ENCODE results near the gene CAMKV.
"Not testable (repeated sequence)": the region's sequence is repeated elsewhere in the genome, so short reads cannot be mapped to it uniquely, and the experiment has no call there.

CAMKV gene

DNA sequence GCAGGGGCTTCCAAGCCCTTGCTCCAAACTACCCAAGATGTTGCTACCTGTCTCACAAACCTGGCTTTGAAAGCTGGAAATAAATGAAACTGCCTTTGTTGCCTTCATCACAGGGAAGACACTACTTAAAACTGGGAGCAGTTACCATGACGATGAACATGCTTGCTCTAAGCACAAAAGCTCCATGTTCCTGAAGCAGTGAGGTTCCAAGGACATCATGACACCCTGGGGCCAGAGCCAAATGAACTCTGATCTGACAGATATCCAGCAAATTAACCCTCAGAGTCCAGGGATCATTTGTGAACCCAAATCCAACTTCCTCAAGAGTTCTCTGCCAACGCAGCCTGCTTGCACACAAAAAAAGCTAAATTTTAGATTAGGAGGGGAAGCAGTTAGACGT is 24.0 kb downstream of the CAMKV start:
- no peak for DNase-seq (ENCODE audit: low spot score)

DNA sequence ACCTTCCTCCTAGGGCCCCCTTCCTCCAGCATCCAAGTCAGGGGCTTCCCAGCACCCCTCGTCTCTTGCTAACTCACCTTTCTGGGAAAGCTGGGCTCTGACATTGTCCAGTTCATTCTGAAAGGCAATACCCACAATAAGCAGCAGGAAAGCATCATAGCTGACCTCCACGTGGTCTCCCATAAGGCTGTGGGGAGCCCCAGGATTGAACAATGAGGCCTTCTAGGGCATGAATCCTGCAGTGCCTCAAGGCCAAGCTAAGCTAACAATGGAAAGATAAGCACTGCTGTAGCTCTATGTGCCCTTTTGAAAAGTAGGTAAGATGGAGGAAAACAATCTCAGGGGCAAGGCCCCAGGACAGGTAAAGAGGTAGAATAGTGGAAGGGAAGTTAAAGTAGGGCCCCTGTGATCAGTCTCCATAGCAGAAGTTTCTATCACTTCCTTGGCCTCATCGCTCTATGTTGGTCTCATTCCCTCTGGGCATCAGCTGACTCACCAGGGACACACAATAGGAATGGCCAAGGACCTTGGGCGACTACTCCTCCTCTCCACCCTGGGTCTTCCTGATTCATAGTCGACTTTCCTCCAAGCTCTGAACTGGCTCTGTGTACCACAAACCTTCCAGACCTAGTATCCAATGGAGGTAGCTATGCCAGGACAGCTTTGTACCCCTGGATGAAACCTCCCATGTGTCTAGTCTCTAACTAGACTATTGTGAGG is 25.1 kb downstream of the CAMKV start:
- no peak for DNase-seq (ENCODE audit: low spot score)

- DNase-seq (ENCODE audit: low spot score) = no peak
These were observed 26.7 kb downstream of the CAMKV start for GRCh38 chr3:49842843-49843517.

GRCh38 chr3:49841806-49842205 is 27.9 kb downstream of the CAMKV start:
- no peak for DNase-seq (ENCODE audit: low spot score)

DNA sequence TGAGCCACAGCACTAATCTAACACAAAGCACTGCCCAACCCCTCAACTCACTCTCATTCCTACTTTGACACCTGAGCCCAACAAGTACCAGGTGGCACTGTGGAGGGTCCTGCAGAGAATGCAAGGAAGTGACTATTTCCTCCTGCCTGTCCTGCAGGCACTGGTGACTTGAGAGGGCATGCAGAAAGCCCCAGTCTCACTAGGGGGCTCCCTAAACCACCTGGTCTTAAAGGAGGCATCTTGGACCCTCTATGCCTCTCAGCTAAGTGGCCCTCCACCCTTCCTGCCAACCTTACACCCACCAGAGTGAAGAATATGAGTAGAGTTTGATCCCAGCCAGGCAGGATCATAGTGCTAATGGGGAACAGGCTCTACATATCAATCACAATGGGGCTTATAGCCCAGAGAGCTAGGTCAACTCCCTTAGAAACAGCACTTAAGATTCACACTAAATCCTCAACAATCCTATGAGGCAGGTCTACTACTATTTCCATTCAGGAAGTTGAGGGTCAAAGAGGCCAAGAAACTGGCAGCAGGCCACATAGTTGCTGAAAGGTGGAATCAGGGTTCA is 28.5 kb downstream of the CAMKV start:
- DNase-seq (ENCODE audit: low spot score) = no peak

DNA sequence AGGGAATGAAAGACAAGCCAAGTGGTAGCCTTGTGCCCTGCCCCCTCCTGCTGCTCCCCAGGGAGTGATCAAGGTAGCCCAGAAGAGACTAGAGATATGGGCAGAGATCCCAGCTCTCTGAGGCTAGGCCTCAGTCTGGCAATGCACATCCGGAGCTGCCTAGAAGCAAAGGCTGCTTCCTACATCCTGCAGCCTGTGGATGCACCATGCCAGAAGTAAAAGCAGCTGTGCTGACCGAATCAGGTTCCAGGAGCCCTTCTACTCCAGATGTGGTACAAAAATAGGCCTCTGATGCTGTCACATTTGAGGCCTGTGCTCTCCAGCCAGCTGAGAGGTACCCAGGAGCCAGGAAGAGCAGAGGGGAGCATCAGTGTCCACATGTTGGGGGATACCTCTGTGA is 29.3 kb downstream of the CAMKV start:
- no peak for DNase-seq (ENCODE audit: low spot score)

GRCh38 chr3:49839193-49839809 is 30.4 kb downstream of the CAMKV start:
- DNase-seq (ENCODE audit: low spot score) = peak; percentile 63

DNA sequence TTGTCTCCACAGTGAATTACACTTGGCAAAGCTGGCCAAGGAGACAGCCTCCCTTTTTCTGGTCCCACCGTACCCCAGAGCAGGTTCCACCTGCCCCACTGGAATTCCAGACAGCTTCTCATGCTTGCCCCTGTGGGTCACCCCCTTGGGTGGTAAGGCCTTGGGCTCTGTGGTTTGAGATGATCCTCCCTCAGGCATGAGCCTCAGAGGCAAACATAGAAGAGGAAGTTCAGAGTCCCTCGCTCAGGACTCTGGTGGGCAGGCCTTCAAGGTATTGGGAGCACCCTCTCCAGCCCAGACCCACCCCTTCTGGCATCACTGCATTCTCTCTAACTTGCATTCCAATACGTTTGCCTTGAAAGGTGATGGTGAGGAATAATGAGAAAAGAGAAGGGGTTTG is 38.4 kb downstream of the CAMKV start:
- no peak for DNase-seq (ENCODE audit: low spot score)

DNA sequence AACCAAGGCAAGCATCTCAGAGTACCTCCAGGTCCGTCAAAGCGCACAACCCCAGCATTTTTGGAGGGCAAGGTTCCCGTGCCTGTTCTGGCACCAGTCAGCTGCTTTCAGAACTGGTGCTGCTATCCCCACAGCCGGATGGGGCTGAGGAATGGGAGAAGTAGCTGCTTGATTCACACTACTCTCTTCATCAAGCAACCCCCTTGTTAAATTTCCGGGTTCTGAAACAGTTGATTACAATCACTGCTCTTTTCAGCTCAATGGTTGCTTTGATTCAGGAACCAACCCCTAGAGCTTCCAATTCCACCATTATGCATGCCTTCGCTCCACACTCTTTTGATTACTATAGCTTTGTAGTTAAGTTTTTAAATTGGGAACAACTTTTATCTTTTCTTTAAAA is 43.7 kb downstream of the CAMKV start:
- DNase-seq (ENCODE audit: low spot score) = no peak

GRCh38 chr3:49823131-49823530 is 46.6 kb downstream of the CAMKV start:
- DNase-seq (ENCODE audit: low spot score) = not testable (repeated sequence)

DNA sequence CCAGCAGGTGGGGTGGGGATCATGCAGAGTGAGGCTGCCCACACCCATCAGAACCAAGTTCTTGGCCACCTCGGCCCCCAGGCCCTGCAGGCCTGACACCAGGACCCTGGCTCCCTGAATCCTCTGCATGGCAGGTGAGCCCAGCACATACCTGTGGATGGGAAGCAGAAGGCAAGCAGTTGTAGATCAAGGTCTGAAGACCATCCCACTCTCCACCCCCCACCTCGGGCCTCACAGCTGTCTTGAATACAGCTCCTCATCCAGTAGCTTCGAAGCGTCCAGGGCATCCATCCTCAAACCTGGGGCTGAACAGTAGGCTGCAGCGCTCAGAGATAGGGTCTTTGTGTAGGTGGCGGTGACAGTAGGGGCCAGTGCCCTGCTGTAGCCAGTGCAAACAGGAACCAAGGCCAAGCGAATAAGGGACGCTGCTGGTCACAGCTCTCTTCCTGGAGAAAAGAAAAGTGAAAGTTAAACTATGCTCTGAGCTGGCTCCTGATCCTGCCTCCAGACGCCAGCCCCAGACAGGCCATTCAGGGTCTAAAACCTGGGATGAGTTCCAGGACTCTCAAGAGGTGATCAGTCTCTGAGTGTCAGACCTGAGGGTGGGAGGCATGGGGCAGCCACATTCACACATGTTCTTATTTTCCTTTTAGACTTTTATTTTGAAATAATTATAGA is 56.1 kb downstream of the CAMKV start, which contains the start of gene UBA7:
UBA7 (minus strand) TSS at position 457 of the 678 bp plus-strand sequence; CDS start at position 291, 166 bp downstream.
- no peak for DNase-seq (ENCODE audit: low spot score)

- no peak for DNase-seq (ENCODE audit: low spot score)
These were observed 56.7 kb downstream of the CAMKV start for GRCh38 chr3:49812916-49813496.
